Measurements from ENCODE around the gene PXYLP1.

The PXYLP1 gene

DNA sequence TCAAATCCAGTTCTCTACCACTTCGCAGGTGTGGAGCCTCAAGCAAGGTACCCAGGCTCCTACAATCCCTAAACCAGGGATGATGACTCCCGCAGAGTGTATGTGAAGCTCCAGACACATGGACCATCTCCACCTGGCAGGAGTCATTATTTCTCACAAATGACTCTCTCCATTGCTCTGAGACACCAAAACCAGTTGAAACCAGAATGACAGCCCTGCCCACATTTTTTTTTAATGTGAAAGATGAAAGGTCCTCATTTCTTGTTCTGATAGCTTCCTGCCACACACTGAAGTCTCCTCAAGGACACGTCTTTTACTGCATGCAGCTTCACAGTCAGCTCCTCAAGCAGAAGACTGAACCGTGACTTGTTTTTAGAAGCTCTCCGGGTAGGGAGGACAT is 75.3 kb downstream of the PXYLP1 start:
- Mint-ChIP-seq H3K27ac (no peak overlapping the region), H3K36me3 (ENCODE audit: low read depth) (no peaks in the 10 kb centered on the region), H3K4me3 (no peak overlapping the region), H3K27me3 (ENCODE audit: low read depth, poor library complexity) (peaks cover 8% of the 10 kb centered on the region), H3K4me1 (peaks cover 17% of the 10 kb centered on the region), H3K9me3 (no peaks in the 10 kb centered on the region)
- TF ChIP-seq, protein P1, sequence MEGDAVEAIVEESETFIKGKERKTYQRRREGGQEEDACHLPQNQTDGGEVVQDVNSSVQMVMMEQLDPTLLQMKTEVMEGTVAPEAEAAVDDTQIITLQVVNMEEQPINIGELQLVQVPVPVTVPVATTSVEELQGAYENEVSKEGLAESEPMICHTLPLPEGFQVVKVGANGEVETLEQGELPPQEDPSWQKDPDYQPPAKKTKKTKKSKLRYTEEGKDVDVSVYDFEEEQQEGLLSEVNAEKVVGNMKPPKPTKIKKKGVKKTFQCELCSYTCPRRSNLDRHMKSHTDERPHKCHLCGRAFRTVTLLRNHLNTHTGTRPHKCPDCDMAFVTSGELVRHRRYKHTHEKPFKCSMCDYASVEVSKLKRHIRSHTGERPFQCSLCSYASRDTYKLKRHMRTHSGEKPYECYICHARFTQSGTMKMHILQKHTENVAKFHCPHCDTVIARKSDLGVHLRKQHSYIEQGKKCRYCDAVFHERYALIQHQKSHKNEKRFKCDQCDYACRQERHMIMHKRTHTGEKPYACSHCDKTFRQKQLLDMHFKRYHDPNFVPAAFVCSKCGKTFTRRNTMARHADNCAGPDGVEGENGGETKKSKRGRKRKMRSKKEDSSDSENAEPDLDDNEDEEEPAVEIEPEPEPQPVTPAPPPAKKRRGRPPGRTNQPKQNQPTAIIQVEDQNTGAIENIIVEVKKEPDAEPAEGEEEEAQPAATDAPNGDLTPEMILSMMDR (IDR thresholded peaks at IDR 0.05), result no peak
- DNase-seq, result no peak

DNA sequence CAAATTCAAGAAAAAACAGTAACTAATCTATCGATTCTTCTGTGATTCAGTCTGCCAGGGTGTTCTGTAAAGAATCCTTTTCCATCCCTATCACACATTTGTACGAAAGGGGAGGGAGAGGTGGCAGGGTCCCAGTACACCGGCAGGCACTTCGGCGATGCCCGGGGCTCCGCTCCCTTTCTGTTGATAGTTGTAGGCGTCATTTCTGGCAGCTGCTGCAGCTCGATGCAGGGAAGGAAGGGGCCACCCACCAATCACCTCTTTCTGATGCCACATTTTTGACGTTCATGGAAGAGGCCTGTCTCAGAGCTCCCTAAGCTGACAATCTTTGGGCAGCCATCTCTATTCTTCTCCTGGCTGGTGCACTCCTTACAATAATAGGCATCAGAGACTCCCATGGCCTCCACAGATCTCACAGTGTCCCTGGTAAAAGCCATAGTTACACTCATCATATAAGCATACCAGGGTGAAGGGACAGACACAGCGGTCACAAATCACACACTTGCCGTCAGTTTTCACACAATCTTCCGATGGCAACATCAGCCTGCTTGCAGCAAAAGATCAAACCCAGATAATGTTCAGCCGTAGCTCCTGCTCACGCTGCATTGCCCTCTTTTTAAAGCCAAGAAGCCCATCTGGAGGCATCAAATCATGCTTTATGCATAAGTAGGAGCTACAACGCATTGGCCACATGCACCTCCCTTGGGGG is 75.9 kb downstream of the PXYLP1 start:
- peaks cover 8% of the 10 kb centered on the region for H3K27me3 Mint-ChIP-seq (ENCODE audit: low read depth, poor library complexity)
- H3K4me3 Mint-ChIP-seq, result no peak overlapping the region
- TF ChIP-seq, protein P1 (IDR thresholded peaks at IDR 0.05), result no peak
- no peaks in the 10 kb centered on the region for H3K9me3 Mint-ChIP-seq
- H3K36me3 Mint-ChIP-seq (ENCODE audit: low read depth), result no peaks in the 10 kb centered on the region
- peaks cover 23% of the 10 kb centered on the region for H3K4me1 Mint-ChIP-seq
- no peak overlapping the region for H3K27ac Mint-ChIP-seq
- DNase-seq, result no peak

DNA sequence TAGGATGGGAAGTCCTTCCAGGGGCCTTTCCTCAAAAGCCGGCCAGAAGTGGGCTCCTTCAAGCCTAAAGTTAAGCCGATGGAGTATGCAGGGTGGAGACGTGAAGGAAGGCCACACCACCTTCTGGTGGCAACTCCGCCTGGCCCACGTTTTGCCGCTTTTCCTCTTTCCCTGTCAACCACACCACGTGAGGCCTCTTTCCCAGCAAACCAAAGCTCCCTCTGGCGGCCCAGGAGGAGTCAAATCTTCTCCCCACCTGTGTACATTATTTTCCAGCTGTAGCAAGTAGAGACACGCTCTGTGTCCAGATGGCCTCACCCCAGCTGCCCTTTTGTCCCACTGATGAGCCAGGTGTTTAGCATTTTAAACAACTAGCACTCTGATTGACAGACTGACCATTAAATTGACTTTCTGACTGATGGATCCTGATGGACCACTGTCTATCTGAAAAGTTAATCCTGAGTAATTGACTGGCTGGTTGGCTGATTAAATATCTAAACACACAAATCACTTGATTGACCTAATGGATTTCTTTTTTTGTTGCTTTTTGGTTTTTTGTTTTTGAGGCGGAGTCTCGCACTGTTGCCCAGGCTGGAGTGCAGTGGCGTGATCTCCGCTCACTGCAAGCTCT is 77.1 kb downstream of the PXYLP1 start:
- TF ChIP-seq, protein P1 (IDR thresholded peaks at IDR 0.05), result peak; percentile 50
- DNase-seq, result peak; percentile 60
- Mint-ChIP-seq H3K4me1 (peaks cover 33% of the 10 kb centered on the region), H3K27me3 (ENCODE audit: low read depth, poor library complexity) (peaks cover 8% of the 10 kb centered on the region), H3K27ac (no peak overlapping the region), H3K9me3 (no peaks in the 10 kb centered on the region), H3K36me3 (ENCODE audit: low read depth) (no peaks in the 10 kb centered on the region), H3K4me3 (no peak overlapping the region)

DNA sequence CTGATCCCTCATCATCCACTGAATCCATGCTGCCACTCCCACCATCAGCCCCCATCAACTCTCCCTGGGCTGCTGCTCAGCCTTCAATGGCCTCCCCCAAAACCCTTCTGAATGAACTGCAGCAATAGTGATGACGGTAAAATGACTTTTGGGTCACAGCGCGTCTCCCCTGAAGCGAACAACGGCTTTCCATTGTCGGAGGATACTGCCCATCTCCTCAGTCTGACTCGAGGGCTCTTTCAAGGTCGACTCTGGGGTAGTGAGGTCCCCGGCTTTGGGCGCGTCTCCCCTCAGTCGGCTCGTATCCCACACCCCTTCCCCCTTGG is 79.5 kb downstream of the PXYLP1 start:
- no peak for DNase-seq
- Mint-ChIP-seq H3K9me3 (no peaks in the 10 kb centered on the region), H3K36me3 (ENCODE audit: low read depth) (no peaks in the 10 kb centered on the region), H3K4me3 (peak overlapping the region; percentile 98), H3K4me1 (peaks cover 33% of the 10 kb centered on the region), H3K27me3 (ENCODE audit: low read depth, poor library complexity) (peaks cover 8% of the 10 kb centered on the region), H3K27ac (peak overlapping the region; percentile 84)
- TF ChIP-seq, protein P1 (IDR thresholded peaks at IDR 0.05), result no peak

DNA sequence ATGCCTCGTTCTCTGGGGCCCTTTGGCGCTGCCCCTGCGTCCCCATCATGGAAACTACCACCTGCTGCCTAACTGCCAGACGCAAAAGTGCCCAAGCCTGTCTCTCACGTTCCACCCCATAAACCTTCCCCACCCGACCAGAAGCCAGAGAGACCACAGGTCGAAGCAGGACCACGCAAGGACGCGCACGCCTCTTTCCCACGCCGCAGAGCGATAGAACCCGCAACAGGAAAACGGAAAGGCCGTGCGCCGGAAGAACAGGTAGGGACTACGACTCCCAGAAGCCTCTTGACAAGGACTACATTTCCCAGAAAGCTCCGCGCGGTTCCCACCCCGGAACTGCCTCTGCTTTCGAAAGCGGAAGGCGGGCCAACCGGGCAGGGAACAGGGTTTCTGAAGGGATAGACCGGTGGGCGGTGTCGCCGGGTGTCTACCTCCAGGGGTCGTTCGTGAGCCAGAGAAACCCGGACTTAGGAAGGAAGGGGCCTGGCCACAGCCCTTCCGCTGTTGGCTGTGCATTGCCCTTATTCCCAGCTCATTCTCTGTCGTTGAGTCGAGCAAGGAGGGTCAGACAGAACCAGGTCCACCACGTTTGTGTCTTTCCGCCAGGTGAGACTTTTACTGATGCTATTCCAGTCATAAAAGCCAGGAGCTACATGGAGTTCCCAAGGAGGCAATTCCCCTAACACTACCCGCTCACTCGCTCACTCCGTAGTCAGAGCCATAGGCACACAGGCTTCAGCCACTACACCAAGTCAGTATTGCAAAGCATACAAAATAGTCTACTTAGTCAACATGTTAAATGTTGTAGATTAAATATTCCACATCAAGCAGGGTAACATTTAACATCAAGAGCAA is 80.1 kb downstream of the PXYLP1 start:
- peak overlapping the region; percentile 98 for H3K4me3 Mint-ChIP-seq
- peaks cover 33% of the 10 kb centered on the region for H3K4me1 Mint-ChIP-seq
- TF ChIP-seq, protein P1 (IDR thresholded peaks at IDR 0.05), result peak; percentile 81
- peak; percentile 97 for DNase-seq
- peaks cover 8% of the 10 kb centered on the region for H3K27me3 Mint-ChIP-seq (ENCODE audit: low read depth, poor library complexity)
- no peaks in the 10 kb centered on the region for H3K36me3 Mint-ChIP-seq (ENCODE audit: low read depth)
- peak overlapping the region; percentile 84 for H3K27ac Mint-ChIP-seq
- H3K9me3 Mint-ChIP-seq, result no peaks in the 10 kb centered on the region
